Brain pericyte (primary cell): ENCODE data around the gene MT1M.

Source experiments
- DNase-seq: peaks from one replicate; pipeline ENCODE4 v3.0.0-alpha.2; 2012; ENCODE audit warnings: low read depth, low spot score

The MT1M gene

GRCh38 chr16:56628486-56629350 lies 3.7 kb upstream of the MT1M start:
- no peak for DNase-seq

- no peak for DNase-seq
Observed at GRCh38 chr16:56629531-56629930, 2.9 kb upstream of the MT1M start.

- DNase-seq, result no peak
Observed at GRCh38 chr16:56630134-56630533, 2.3 kb upstream of the MT1M start.

- no peak for DNase-seq
Observed at GRCh38 chr16:56631197-56631596, 1.3 kb upstream of the MT1M start.

GRCh38 chr16:56631832-56632155 lies 665 bp upstream of the MT1M start:
- DNase-seq, result no peak

GRCh38 chr16:56632848-56633365 lies 448 bp downstream of the MT1M start:
- no peak for DNase-seq

GRCh38 chr16:56633535-56633934 lies 1.1 kb downstream of the MT1M start:
- DNase-seq, result no peak

GRCh38 chr16:56634715-56635440 lies 2.4 kb downstream of the MT1M start:
- DNase-seq, result no peak

GRCh38 chr16:56635441-56635967 lies 3.0 kb downstream of the MT1M start:
- DNase-seq, result no peak

- no peak for DNase-seq
Observed at GRCh38 chr16:56636616-56637413, 4.4 kb downstream of the MT1M start.

GRCh38 chr16:56637814-56638750 lies 5.6 kb downstream of the MT1M start, which contains the start of gene MT1A:
Gene MT1A, plus strand, starts transcription at chr16:56638666. Its CDS starts 73 bp downstream, at chr16:56638739.
- DNase-seq, result no peak

GRCh38 chr16:56639045-56639444 lies 6.6 kb downstream of the MT1M start:
- no peak for DNase-seq

- no peak for DNase-seq
Observed at GRCh38 chr16:56640076-56640475, 7.6 kb downstream of the MT1M start.

- DNase-seq, result no peak
Observed at GRCh38 chr16:56641166-56641565, 8.7 kb downstream of the MT1M start.

GRCh38 chr16:56643080-56643778 lies 10.8 kb downstream of the MT1M start:
- no peak for DNase-seq

GRCh38 chr16:56643833-56644232 lies 11.4 kb downstream of the MT1M start:
- no peak for DNase-seq

- no peak for DNase-seq
Observed at GRCh38 chr16:56645311-56645710, 12.9 kb downstream of the MT1M start.

- no peak for DNase-seq
Observed at GRCh38 chr16:56645838-56646237, 13.4 kb downstream of the MT1M start.

GRCh38 chr16:56647641-56648431 lies 15.4 kb downstream of the MT1M start:
- no peak for DNase-seq
